HL-60 (cell line): ENCODE results near the gene SORL1.

Source experiments
- CTCF ChIP-seq: IDR thresholded peaks from one replicate; pipeline ENCODE4 v1.5.1; 2011; ENCODE audit warnings: low read length, control low read depth, inconsistent platforms; ENCODE audit not compliant: insufficient read depth
- POLR2AphosphoS5 ChIP-seq: IDR thresholded peaks from 2 replicates; pipeline ENCODE4 v1.6.1; 2012; ENCODE audit warnings: low read depth

- TF ChIP-seq CTCF (no peak), POLR2AphosphoS5 (no peak)
These were observed 174.4 kb downstream of the SORL1 start for GRCh38 chr11:121626507-121626875.
